Mucosa of stomach (tissue), 1 donor: ENCODE results near the gene LIPN.

ENCODE experiments used
- H3K27me3 ChIP-seq: one replicate; pipeline ENCODE4 v1.7.0; 2013; ENCODE audit warnings: mild to moderate bottlenecking, low read length; ENCODE audit not compliant: control insufficient read depth, insufficient read depth
- H3K36me3 ChIP-seq: one replicate; pipeline ENCODE4 v1.7.0; 2013; ENCODE audit warnings: low read length; ENCODE audit not compliant: control insufficient read depth, insufficient read depth
- H3K4me1 ChIP-seq: one replicate; pipeline ENCODE4 v1.7.0; 2013; ENCODE audit warnings: mild to moderate bottlenecking, low read length; ENCODE audit not compliant: control insufficient read depth, insufficient read depth
- H3K4me3 ChIP-seq: one replicate; pipeline ENCODE4 v1.7.0; 2013; ENCODE audit warnings: low read length
- H3K9ac ChIP-seq: one replicate; pipeline ENCODE4 v1.7.0; 2013; ENCODE audit warnings: mild to moderate bottlenecking, low read length, moderate library complexity
- H3K9me3 ChIP-seq: one replicate; pipeline ENCODE4 v1.7.0; 2013; ENCODE audit warnings: mild to moderate bottlenecking, low read length, moderate library complexity; ENCODE audit not compliant: control insufficient read depth
- donor health status: Pancreatic carcinoma.

The LIPN gene

GRCh38 chr10:88745633-88746032 is 14.2 kb upstream of the LIPN start:
- Histone ChIP-seq H3K4me1 (no peaks in the 10 kb centered on the region), H3K36me3 (no peaks in the 10 kb centered on the region), H3K4me3 (no peak overlapping the region), H3K9ac (no peak overlapping the region), H3K9me3 (no peaks in the 10 kb centered on the region), H3K27me3 (no peaks in the 10 kb centered on the region)

GRCh38 chr10:88754287-88754686 is 5.5 kb upstream of the LIPN start:
- Histone ChIP-seq H3K27me3 (no peaks in the 10 kb centered on the region), H3K9ac (no peak overlapping the region), H3K36me3 (no peaks in the 10 kb centered on the region), H3K4me3 (no peak overlapping the region), H3K4me1 (no peaks in the 10 kb centered on the region), H3K9me3 (no peaks in the 10 kb centered on the region)

GRCh38 chr10:88755753-88756152 is 4.1 kb upstream of the LIPN start:
- Histone ChIP-seq H3K4me1 (no peaks in the 10 kb centered on the region), H3K9me3 (no peaks in the 10 kb centered on the region), H3K27me3 (no peaks in the 10 kb centered on the region), H3K9ac (no peak overlapping the region), H3K36me3 (no peaks in the 10 kb centered on the region), H3K4me3 (no peak overlapping the region)

GRCh38 chr10:88756660-88757059 is 3.2 kb upstream of the LIPN start:
- Histone ChIP-seq H3K36me3 (no peaks in the 10 kb centered on the region), H3K4me1 (no peaks in the 10 kb centered on the region), H3K9me3 (no peaks in the 10 kb centered on the region), H3K9ac (no peak overlapping the region), H3K27me3 (no peaks in the 10 kb centered on the region), H3K4me3 (no peak overlapping the region)

GRCh38 chr10:88762906-88763305 is 3.1 kb downstream of the LIPN start:
- Histone ChIP-seq H3K9me3 (no peaks in the 10 kb centered on the region), H3K27me3 (no peaks in the 10 kb centered on the region), H3K4me3 (no peak overlapping the region), H3K36me3 (no peaks in the 10 kb centered on the region), H3K4me1 (no peaks in the 10 kb centered on the region), H3K9ac (no peak overlapping the region)

GRCh38 chr10:88763441-88763840 is 3.6 kb downstream of the LIPN start:
- no peaks in the 10 kb centered on the region for H3K4me1 ChIP-seq
- H3K27me3 ChIP-seq = no peaks in the 10 kb centered on the region
- no peak overlapping the region for H3K4me3 ChIP-seq
- no peak overlapping the region for H3K9ac ChIP-seq
- no peaks in the 10 kb centered on the region for H3K9me3 ChIP-seq
- H3K36me3 ChIP-seq = no peaks in the 10 kb centered on the region

- no peak overlapping the region for H3K9ac ChIP-seq
- no peaks in the 10 kb centered on the region for H3K4me1 ChIP-seq
- no peaks in the 10 kb centered on the region for H3K27me3 ChIP-seq
- no peaks in the 10 kb centered on the region for H3K36me3 ChIP-seq
- H3K9me3 ChIP-seq = no peaks in the 10 kb centered on the region
- no peak overlapping the region for H3K4me3 ChIP-seq
Observed at GRCh38 chr10:88764110-88764509, 4.3 kb downstream of the LIPN start.

- H3K4me1 ChIP-seq = no peaks in the 10 kb centered on the region
- H3K9me3 ChIP-seq = no peaks in the 10 kb centered on the region
- no peaks in the 10 kb centered on the region for H3K36me3 ChIP-seq
- H3K27me3 ChIP-seq = no peaks in the 10 kb centered on the region
- no peak overlapping the region for H3K4me3 ChIP-seq
- H3K9ac ChIP-seq = no peak overlapping the region
Observed at GRCh38 chr10:88765816-88766215, 6.0 kb downstream of the LIPN start.

GRCh38 chr10:88769384-88769783 is 9.6 kb downstream of the LIPN start:
- Histone ChIP-seq H3K9ac (no peak overlapping the region), H3K4me3 (no peak overlapping the region), H3K9me3 (no peaks in the 10 kb centered on the region), H3K36me3 (no peaks in the 10 kb centered on the region), H3K4me1 (no peaks in the 10 kb centered on the region), H3K27me3 (no peaks in the 10 kb centered on the region)

GRCh38 chr10:88781206-88781605 is 21.4 kb downstream of the LIPN start:
- H3K4me1 ChIP-seq = no peaks in the 10 kb centered on the region
- no peaks in the 10 kb centered on the region for H3K9me3 ChIP-seq
- no peak overlapping the region for H3K9ac ChIP-seq
- no peaks in the 10 kb centered on the region for H3K36me3 ChIP-seq
- no peaks in the 10 kb centered on the region for H3K27me3 ChIP-seq
- no peak overlapping the region for H3K4me3 ChIP-seq

- no peaks in the 10 kb centered on the region for H3K27me3 ChIP-seq
- no peaks in the 10 kb centered on the region for H3K36me3 ChIP-seq
- H3K4me1 ChIP-seq = no peaks in the 10 kb centered on the region
- H3K9me3 ChIP-seq = no peaks in the 10 kb centered on the region
- no peak overlapping the region for H3K4me3 ChIP-seq
- no peak overlapping the region for H3K9ac ChIP-seq
Observed at GRCh38 chr10:88782222-88782621, 22.4 kb downstream of the LIPN start.

- Histone ChIP-seq H3K27me3 (no peaks in the 10 kb centered on the region), H3K36me3 (no peaks in the 10 kb centered on the region), H3K9me3 (no peaks in the 10 kb centered on the region), H3K9ac (no peak overlapping the region), H3K4me3 (no peak overlapping the region), H3K4me1 (no peaks in the 10 kb centered on the region)
Observed at GRCh38 chr10:88783724-88784123, 23.9 kb downstream of the LIPN start.

GRCh38 chr10:88786032-88786770 is 26.4 kb downstream of the LIPN start:
- no peak overlapping the region for H3K4me3 ChIP-seq
- H3K9ac ChIP-seq = no peak overlapping the region
- H3K9me3 ChIP-seq = no peaks in the 10 kb centered on the region
- H3K36me3 ChIP-seq = no peaks in the 10 kb centered on the region
- H3K4me1 ChIP-seq = no peaks in the 10 kb centered on the region
- no peaks in the 10 kb centered on the region for H3K27me3 ChIP-seq
